ENCODE measurements around the gene ANKEF1. TPM values are rescaled to one million over a fixed set of nuclear protein-coding genes. Genes with fewer than 3 reads are reported as not detected.

ANKEF1 gene
- total and polyA plus RNA-seq, 2 experiments from 2014 or later: 4.7 to 9.7 TPM

DNA sequence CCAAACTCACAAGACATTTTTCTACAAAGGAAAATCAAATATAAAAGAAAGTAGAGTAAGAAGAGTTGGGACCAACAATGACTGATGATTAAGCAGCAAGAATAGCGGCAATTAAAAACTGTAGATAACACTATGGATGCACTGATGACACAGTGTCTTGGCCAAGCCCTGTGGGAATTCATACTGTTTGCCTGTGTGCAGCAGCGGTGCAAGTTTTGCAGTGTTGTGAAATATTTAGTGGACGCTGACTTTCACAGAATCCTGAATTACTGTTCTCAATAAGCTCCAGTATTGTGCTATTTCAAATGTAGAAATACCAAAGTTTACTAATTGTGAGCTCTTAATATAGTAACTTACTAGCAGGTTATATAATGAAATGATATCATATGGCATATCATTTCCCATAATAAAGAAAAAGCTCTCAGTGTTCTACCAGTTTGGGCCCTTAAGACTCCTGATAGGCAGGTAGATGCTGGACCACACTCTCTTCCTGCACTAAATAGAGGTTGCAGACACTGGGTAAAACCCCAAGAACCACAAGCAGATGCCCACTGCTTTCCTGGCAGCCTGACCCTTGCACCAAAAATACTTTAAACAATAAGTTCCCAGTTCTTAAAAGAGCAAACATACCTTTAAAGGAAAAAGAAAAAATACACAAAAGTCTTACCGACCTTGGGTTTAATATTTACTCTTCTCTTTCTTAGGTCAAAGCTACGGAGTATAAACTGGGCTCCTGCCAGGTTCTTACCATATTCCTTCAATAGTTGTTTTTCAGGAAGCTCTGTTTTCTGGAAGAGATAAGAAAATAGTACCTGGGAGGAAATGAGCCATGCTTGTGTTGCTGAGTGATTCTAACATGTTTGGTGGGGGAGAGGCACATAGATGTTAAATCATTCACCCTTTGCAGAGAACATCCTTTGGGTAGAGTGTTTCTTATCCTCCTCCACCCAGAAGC, 41.6 kb downstream of the ANKEF1 start:
- Histone ChIP-seq H4K20me1 (replicated peaks; ENCODE audit: insufficient read depth) (no peaks in the 10 kb centered on the region), H3K4me2 (no peak overlapping the region), H3K27me3 (ENCODE audit: insufficient read depth) (no peaks in the 10 kb centered on the region), H3K79me2 (replicated peaks; ENCODE audit: insufficient read depth) (no peaks in the 10 kb centered on the region), H2AFZ (no peak overlapping the region; the same call in 1 of the 2 replicates), H3K4me1 (ENCODE audit: insufficient read depth) (no peaks in the 10 kb centered on the region), H3K9me2 (ENCODE audit: insufficient read depth) (peaks cover 5% of the 10 kb centered on the region; the same call in 1 of the 2 replicates), H3K4me3 (no peak overlapping the region), H3K36me3 (ENCODE audit: insufficient read depth) (no peaks in the 10 kb centered on the region), H3F3A (replicated peaks; ENCODE audit: low read depth) (no peaks in the 10 kb centered on the region), H3K27ac (ENCODE audit: low read depth) (no peak overlapping the region)
- H3K4me3 Mint-ChIP-seq: no peak overlapping the region
- no peak for DNase-seq (ENCODE audit: low spot score)
- ATAC-seq: no peak
- TF ChIP-seq NANOG (IDR thresholded peaks at IDR 0.05; ENCODE audit: borderline replicate concordance) (no peak), CREB1 (CRISPR knock-in tag; IDR thresholded peaks at IDR 0.05; ENCODE audit: low read depth) (no peak), ZNF114 (CRISPR knock-in tag; IDR thresholded peaks at IDR 0.05) (no peak), ZNF331 (CRISPR knock-in tag; IDR thresholded peaks at IDR 0.05; ENCODE audit: low read depth) (no peak), EZH2phosphoT487 (IDR thresholded peaks at IDR 0.05; ENCODE audit: unreplicated experiment) (no peak), JUNB (IDR thresholded peaks at IDR 0.05; ENCODE audit: unreplicated experiment) (no peak), EZH2 (IDR thresholded peaks at IDR 0.05; ENCODE audit: low read depth, unreplicated experiment) (no peak), POLR2AphosphoS5 (IDR thresholded peaks at IDR 0.05; ENCODE audit: low read depth) (no peak), STAT1 (IDR thresholded peaks at IDR 0.05; ENCODE audit: unreplicated experiment) (no peak)
- TF ChIP-seq, protein P1, sequence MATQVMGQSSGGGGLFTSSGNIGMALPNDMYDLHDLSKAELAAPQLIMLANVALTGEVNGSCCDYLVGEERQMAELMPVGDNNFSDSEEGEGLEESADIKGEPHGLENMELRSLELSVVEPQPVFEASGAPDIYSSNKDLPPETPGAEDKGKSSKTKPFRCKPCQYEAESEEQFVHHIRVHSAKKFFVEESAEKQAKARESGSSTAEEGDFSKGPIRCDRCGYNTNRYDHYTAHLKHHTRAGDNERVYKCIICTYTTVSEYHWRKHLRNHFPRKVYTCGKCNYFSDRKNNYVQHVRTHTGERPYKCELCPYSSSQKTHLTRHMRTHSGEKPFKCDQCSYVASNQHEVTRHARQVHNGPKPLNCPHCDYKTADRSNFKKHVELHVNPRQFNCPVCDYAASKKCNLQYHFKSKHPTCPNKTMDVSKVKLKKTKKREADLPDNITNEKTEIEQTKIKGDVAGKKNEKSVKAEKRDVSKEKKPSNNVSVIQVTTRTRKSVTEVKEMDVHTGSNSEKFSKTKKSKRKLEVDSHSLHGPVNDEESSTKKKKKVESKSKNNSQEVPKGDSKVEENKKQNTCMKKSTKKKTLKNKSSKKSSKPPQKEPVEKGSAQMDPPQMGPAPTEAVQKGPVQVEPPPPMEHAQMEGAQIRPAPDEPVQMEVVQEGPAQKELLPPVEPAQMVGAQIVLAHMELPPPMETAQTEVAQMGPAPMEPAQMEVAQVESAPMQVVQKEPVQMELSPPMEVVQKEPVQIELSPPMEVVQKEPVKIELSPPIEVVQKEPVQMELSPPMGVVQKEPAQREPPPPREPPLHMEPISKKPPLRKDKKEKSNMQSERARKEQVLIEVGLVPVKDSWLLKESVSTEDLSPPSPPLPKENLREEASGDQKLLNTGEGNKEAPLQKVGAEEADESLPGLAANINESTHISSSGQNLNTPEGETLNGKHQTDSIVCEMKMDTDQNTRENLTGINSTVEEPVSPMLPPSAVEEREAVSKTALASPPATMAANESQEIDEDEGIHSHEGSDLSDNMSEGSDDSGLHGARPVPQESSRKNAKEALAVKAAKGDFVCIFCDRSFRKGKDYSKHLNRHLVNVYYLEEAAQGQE (IDR thresholded peaks at IDR 0.05; ENCODE audit: unreplicated experiment): no peak
- TF ChIP-seq, protein P2, sequence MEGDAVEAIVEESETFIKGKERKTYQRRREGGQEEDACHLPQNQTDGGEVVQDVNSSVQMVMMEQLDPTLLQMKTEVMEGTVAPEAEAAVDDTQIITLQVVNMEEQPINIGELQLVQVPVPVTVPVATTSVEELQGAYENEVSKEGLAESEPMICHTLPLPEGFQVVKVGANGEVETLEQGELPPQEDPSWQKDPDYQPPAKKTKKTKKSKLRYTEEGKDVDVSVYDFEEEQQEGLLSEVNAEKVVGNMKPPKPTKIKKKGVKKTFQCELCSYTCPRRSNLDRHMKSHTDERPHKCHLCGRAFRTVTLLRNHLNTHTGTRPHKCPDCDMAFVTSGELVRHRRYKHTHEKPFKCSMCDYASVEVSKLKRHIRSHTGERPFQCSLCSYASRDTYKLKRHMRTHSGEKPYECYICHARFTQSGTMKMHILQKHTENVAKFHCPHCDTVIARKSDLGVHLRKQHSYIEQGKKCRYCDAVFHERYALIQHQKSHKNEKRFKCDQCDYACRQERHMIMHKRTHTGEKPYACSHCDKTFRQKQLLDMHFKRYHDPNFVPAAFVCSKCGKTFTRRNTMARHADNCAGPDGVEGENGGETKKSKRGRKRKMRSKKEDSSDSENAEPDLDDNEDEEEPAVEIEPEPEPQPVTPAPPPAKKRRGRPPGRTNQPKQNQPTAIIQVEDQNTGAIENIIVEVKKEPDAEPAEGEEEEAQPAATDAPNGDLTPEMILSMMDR (conservative IDR thresholded peaks at IDR 0.05; ENCODE audit: low read depth in 2 of 2): no peak
- TF ChIP-seq, protein P3, sequence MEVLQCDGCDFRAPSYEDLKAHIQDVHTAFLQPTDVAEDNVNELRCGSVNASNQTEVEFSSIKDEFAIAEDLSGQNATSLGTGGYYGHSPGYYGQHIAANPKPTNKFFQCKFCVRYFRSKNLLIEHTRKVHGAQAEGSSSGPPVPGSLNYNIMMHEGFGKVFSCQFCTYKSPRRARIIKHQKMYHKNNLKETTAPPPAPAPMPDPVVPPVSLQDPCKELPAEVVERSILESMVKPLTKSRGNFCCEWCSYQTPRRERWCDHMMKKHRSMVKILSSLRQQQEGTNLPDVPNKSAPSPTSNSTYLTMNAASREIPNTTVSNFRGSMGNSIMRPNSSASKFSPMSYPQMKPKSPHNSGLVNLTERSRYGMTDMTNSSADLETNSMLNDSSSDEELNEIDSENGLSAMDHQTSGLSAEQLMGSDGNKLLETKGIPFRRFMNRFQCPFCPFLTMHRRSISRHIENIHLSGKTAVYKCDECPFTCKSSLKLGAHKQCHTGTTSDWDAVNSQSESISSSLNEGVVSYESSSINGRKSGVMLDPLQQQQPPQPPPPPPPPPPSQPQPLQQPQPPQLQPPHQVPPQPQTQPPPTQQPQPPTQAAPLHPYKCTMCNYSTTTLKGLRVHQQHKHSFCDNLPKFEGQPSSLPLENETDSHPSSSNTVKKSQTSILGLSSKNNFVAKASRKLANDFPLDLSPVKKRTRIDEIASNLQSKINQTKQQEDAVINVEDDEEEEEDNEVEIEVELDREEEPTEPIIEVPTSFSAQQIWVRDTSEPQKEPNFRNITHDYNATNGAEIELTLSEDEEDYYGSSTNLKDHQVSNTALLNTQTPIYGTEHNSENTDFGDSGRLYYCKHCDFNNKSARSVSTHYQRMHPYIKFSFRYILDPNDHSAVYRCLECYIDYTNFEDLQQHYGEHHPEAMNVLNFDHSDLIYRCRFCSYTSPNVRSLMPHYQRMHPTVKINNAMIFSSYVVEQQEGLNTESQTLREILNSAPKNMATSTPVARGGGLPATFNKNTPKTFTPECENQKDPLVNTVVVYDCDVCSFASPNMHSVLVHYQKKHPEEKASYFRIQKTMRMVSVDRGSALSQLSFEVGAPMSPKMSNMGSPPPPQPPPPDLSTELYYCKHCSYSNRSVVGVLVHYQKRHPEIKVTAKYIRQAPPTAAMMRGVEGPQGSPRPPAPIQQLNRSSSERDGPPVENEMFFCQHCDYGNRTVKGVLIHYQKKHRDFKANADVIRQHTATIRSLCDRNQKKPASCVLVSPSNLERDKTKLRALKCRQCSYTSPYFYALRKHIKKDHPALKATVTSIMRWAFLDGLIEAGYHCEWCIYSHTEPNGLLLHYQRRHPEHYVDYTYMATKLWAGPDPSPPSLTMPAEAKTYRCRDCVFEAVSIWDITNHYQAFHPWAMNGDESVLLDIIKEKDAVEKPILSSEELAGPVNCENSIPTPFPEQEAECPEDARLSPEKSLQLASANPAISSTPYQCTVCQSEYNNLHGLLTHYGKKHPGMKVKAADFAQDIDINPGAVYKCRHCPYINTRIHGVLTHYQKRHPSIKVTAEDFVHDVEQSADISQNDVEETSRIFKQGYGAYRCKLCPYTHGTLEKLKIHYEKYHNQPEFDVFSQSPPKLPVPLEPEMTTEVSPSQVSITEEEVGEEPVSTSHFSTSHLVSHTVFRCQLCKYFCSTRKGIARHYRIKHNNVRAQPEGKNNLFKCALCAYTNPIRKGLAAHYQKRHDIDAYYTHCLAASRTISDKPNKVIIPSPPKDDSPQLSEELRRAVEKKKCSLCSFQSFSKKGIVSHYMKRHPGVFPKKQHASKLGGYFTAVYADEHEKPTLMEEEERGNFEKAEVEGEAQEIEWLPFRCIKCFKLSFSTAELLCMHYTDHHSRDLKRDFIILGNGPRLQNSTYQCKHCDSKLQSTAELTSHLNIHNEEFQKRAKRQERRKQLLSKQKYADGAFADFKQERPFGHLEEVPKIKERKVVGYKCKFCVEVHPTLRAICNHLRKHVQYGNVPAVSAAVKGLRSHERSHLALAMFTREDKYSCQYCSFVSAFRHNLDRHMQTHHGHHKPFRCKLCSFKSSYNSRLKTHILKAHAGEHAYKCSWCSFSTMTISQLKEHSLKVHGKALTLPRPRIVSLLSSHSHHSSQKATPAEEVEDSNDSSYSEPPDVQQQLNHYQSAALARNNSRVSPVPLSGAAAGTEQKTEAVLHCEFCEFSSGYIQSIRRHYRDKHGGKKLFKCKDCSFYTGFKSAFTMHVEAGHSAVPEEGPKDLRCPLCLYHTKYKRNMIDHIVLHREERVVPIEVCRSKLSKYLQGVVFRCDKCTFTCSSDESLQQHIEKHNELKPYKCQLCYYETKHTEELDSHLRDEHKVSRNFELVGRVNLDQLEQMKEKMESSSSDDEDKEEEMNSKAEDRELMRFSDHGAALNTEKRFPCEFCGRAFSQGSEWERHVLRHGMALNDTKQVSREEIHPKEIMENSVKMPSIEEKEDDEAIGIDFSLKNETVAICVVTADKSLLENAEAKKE (CRISPR knock-in tag; IDR thresholded peaks at IDR 0.05): no peak
- TF ChIP-seq, protein P4, sequence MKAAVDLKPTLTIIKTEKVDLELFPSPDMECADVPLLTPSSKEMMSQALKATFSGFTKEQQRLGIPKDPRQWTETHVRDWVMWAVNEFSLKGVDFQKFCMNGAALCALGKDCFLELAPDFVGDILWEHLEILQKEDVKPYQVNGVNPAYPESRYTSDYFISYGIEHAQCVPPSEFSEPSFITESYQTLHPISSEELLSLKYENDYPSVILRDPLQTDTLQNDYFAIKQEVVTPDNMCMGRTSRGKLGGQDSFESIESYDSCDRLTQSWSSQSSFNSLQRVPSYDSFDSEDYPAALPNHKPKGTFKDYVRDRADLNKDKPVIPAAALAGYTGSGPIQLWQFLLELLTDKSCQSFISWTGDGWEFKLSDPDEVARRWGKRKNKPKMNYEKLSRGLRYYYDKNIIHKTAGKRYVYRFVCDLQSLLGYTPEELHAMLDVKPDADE (IDR thresholded peaks at IDR 0.05): no peak
- no peaks in the 10 kb centered on the region for H3K9me3 Mint-ChIP-seq
- no peak overlapping the region for H3K27ac Mint-ChIP-seq
- H3K36me3 Mint-ChIP-seq (ENCODE audit: low read depth): no peaks in the 10 kb centered on the region
- no peaks in the 10 kb centered on the region for H3K4me1 Mint-ChIP-seq
- H3K27me3 Mint-ChIP-seq (ENCODE audit: insufficient read depth, low read depth, poor library complexity): no peaks in the 10 kb centered on the region
